ENCODE results near the gene LARP1B. TPM values are rescaled to one million over a fixed set of nuclear protein-coding genes. Genes with fewer than 3 reads are reported as not detected.
"Not testable (repeated sequence)": the region's sequence is repeated elsewhere in the genome, so short reads cannot be mapped to it uniquely, and the experiment has no call there.

LARP1B gene
- total and polyA plus RNA-seq, 7 donors = 14.4 to 30.3 (median 18.2) TPM

GRCh38 chr4:128247906-128248305 is 186.8 kb downstream of the LARP1B start:
- no peak overlapping the region for H3K4me3 ChIP-seq
- no peaks in the 10 kb centered on the region for H3K9me3 ChIP-seq
- intact Hi-C loops (cut with DNase I) = no loop called here
- 96 to 99% methylated on average over 1 of the region's 1 CpG for WGBS, 2 donors
- H3K27me3 ChIP-seq = no peaks in the 10 kb centered on the region
- H3K27ac ChIP-seq = no peak overlapping the region
- no peaks in the 10 kb centered on the region for H3K36me3 ChIP-seq
- H3K4me1 ChIP-seq = no peaks in the 10 kb centered on the region
- no peak for DNase-seq
- TF ChIP-seq EP300 (IDR thresholded peaks at IDR 0.05) (no peak), CTCF (IDR thresholded peaks at IDR 0.05) (no peak), POLR2A (IDR thresholded peaks at IDR 0.05) (no peak), POLR2AphosphoS5 (IDR thresholded peaks at IDR 0.05) (no peak)

- intact Hi-C loops (cut with DNase I) = no loop called here
Measured at GRCh38 chr4:128249787-128250668, 188.9 kb downstream of the LARP1B start.

DNA sequence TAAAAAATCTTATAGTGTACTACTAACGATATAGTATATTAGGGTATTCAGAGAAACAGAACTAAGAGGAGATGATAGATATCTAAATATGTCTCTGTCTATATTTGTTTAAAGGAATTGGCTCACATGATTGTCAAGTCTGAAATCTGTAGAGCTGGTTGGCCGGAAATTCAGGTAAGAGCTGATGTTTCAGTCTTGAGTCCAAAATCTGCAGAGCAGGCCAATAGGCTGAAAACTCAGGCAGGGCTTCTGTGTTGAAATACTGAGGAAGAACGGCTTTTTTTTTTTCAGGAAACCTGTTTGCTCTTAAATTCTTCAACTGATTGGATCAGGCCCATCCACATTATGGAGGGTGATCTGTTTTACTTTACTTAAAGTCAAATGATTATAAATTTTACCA is 194.8 kb downstream of the LARP1B start:
- no peaks in the 10 kb centered on the region for H3K9me3 ChIP-seq
- H3K27ac ChIP-seq = no peak overlapping the region
- no peak for DNase-seq
- H3K27me3 ChIP-seq = no peaks in the 10 kb centered on the region
- WGBS, 2 donors = 66 to 85% methylated on average over 3 of the region's 3 CpGs
- no peaks in the 10 kb centered on the region for H3K36me3 ChIP-seq
- intact Hi-C loops (cut with DNase I) = no loop called here
- H3K4me3 ChIP-seq = no peak overlapping the region
- no peaks in the 10 kb centered on the region for H3K4me1 ChIP-seq
- TF ChIP-seq POLR2A (IDR thresholded peaks at IDR 0.05) = no peak
- no peak for TF ChIP-seq CTCF (IDR thresholded peaks at IDR 0.05)
- TF ChIP-seq POLR2AphosphoS5 (IDR thresholded peaks at IDR 0.05) = no peak
- no peak for TF ChIP-seq EP300 (IDR thresholded peaks at IDR 0.05)

More at GRCh38 chr4:128249787-128250668, 188.9 kb downstream of the LARP1B start:
- no peak overlapping the region for H3K27ac ChIP-seq
- WGBS, 2 donors = 74 to 78% methylated on average over 4 of the region's 4 CpGs
- H3K9me3 ChIP-seq = no peaks in the 10 kb centered on the region
- H3K4me3 ChIP-seq = no peak overlapping the region
- DNase-seq = no peak
- no peaks in the 10 kb centered on the region for H3K27me3 ChIP-seq
- TF ChIP-seq EP300 (IDR thresholded peaks at IDR 0.05) (no peak), POLR2A (IDR thresholded peaks at IDR 0.05) (no peak), CTCF (IDR thresholded peaks at IDR 0.05) (no peak), POLR2AphosphoS5 (IDR thresholded peaks at IDR 0.05) (no peak)
- no peaks in the 10 kb centered on the region for H3K36me3 ChIP-seq
- H3K4me1 ChIP-seq = no peaks in the 10 kb centered on the region

GRCh38 chr4:128256539-128256938 is 195.4 kb downstream of the LARP1B start:
- Histone ChIP-seq H3K4me1 (no peaks in the 10 kb centered on the region), H3K9me3 (no peaks in the 10 kb centered on the region), H3K27me3 (no peaks in the 10 kb centered on the region), H3K4me3 (no peak overlapping the region), H3K27ac (no peak overlapping the region), H3K36me3 (no peaks in the 10 kb centered on the region)
- no peak for DNase-seq
- TF ChIP-seq CTCF (IDR thresholded peaks at IDR 0.05) (no peak), EP300 (IDR thresholded peaks at IDR 0.05) (no peak), POLR2AphosphoS5 (IDR thresholded peaks at IDR 0.05) (no peak), POLR2A (IDR thresholded peaks at IDR 0.05) (no peak)
- intact Hi-C loops (cut with DNase I) = no loop called here
- WGBS, 2 donors = 9 to 56% methylated on average over 1 of the region's 1 CpG

DNA sequence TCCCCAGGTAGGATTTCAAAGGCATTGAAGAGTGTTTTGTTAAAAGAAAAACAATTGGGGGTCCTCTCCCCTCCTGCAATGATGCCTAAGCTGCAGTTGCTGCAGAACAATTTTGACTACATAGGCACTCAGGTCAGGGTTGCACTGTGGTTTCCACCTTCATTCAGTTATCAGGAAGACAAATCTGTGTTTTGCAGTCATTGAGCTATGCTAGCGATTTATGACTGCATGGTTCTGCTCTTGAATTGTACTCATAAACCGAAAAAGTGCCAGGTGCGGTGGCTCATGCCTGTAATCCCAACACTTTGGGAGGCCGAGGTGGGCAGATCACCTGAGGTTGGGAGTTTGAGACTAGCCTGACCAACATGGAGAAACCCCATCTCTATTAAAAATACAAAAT is 197.1 kb downstream of the LARP1B start:
- H3K27me3 ChIP-seq; DNase-seq; H3K27ac ChIP-seq; H3K36me3 ChIP-seq; H3K4me3 ChIP-seq; H3K9me3 ChIP-seq; intact Hi-C loops (cut with DNase I); H3K4me1 ChIP-seq: not testable (repeated sequence)
- WGBS, 2 donors = 21 to 66% methylated on average over 4 of the region's 4 CpGs

GRCh38 chr4:128259889-128260288 is 198.8 kb downstream of the LARP1B start:
- intact Hi-C loops (cut with DNase I); H3K36me3 ChIP-seq; H3K9me3 ChIP-seq; H3K4me1 ChIP-seq; DNase-seq; H3K4me3 ChIP-seq; H3K27ac ChIP-seq; H3K27me3 ChIP-seq: not testable (repeated sequence)
- 61 to 73% methylated on average over 5 of the region's 5 CpGs for WGBS, 2 donors

All from sigmoid colon (tissue), 7 donors.